HFFc6 (cell line): ENCODE data around the gene TMEM255B. TPM values are rescaled to one million over a fixed set of nuclear protein-coding genes. Genes with fewer than 3 reads are reported as not detected.

Source experiments
- DNase-seq: peaks from one replicate; pipeline ENCODE4 v3.0.0-alpha.2; 2018
- H3K27ac Mint-ChIP-seq: 2 replicates; pipeline ENCODE4 v1.8.0; 2020; ENCODE audit warnings: mild to moderate bottlenecking, mixed read lengths
- H3K27me3 Mint-ChIP-seq: 2 replicates; pipeline ENCODE4 v1.8.0; 2021; ENCODE audit warnings: mild to moderate bottlenecking, moderate library complexity, mixed read lengths; ENCODE audit not compliant: insufficient read depth
- H3K36me3 Mint-ChIP-seq: 2 replicates; pipeline ENCODE4 v1.8.0; 2021; ENCODE audit warnings: low read depth, mixed read lengths
- H3K4me1 Mint-ChIP-seq: 2 replicates; pipeline ENCODE4 v1.8.0; 2020; ENCODE audit warnings: low read depth, mixed read lengths
- H3K4me3 Mint-ChIP-seq: 2 replicates; pipeline ENCODE4 v1.8.0; 2020; ENCODE audit warnings: mild to moderate bottlenecking, moderate library complexity, mixed read lengths
- H3K9me3 Mint-ChIP-seq: 2 replicates; pipeline ENCODE4 v1.8.0; 2020; ENCODE audit warnings: mild to moderate bottlenecking, mixed read lengths
- CTCF ChIP-seq: fragments of 200-600 bp; sonication (generic); IDR thresholded peaks from 2 replicates; pipeline ENCODE4 v1.5.0; 2021; ENCODE audit warnings: antibody characterized with exemption, mild to moderate bottlenecking
- total RNA-seq, 6 experiments: library from RNA; stranded (reverse); fragmentation: NEBNext Ultra II Directional; extraction: Animal tissue kit (Norgen Biotek cat#: 25700); gene quantifications; 2 replicates in 1 of 6; 3 replicates in 5 of 6; pipeline ENCODE4 v1.2.3, GENCODE V29; 2021

Gene TMEM255B
- total RNA-seq, 6 experiments from 2014 or later: 8.2 to 10.3 (median 9.1) TPM

GRCh38 chr13:113746143-113746525, 12.9 kb upstream of the TMEM255B start:
- TF ChIP-seq CTCF: no peak
- Mint-ChIP-seq H3K27ac (no peak overlapping the region), H3K4me3 (no peak overlapping the region), H3K4me1 (0 out of 2 replicates have a peak, but pooled peaks cover 9% of the 10 kb centered on the region), H3K36me3 (peaks cover 7% of the 10 kb centered on the region; the same call in 1 of the 2 replicates), H3K9me3 (peaks cover 10% of the 10 kb centered on the region), H3K27me3 (peaks cover 9% of the 10 kb centered on the region; the same call in 1 of the 2 replicates)
- no peak for DNase-seq

- Mint-ChIP-seq H3K9me3 (peaks cover 13% of the 10 kb centered on the region), H3K36me3 (peaks cover 7% of the 10 kb centered on the region; the same call in 1 of the 2 replicates), H3K4me1 (0 out of 2 replicates have a peak, but pooled peaks cover 9% of the 10 kb centered on the region), H3K27ac (no peak overlapping the region), H3K4me3 (no peak overlapping the region), H3K27me3 (peaks cover 4% of the 10 kb centered on the region; the same call in 1 of the 2 replicates)
- TF ChIP-seq CTCF: no peak
- no peak for DNase-seq
These were observed 12.4 kb upstream of the TMEM255B start for GRCh38 chr13:113746671-113747070.

DNA sequence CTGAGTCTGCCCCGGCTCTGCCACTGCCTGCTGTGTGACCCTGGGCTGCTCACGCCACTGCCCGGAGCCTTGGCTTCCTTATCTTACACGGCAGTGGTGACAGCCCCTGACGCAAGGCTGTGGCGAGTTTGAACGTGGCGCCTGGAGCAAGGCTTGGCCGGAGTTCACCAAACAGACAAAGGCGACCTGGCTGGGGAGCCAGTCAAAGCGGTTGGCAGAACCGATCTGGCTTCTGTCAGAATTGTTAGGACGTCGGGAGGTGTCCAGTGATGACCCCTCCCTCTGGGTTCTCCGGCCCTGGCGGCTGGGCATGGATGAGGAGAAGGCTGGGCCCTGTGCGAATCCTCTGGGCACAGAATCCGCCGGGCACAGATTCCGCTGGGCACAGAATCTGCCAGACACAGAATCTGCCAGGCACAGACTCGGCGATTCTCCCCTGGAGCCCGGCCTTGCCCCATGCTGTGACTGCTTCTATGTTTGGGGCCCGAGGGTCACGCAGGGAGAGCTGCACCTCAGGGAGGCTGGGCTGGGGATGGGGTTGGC, 11.7 kb upstream of the TMEM255B start:
- no peak overlapping the region for H3K4me3 Mint-ChIP-seq
- 0 out of 2 replicates have a peak, but pooled peaks cover 2% of the 10 kb centered on the region for H3K4me1 Mint-ChIP-seq
- no peak for DNase-seq
- peaks cover 7% of the 10 kb centered on the region; the same call in 1 of the 2 replicates for H3K36me3 Mint-ChIP-seq
- 0 out of 2 replicates have a peak, but pooled peaks cover 3% of the 10 kb centered on the region for H3K27me3 Mint-ChIP-seq
- no peak for TF ChIP-seq CTCF
- no peak overlapping the region for H3K27ac Mint-ChIP-seq
- H3K9me3 Mint-ChIP-seq: peaks cover 13% of the 10 kb centered on the region

- H3K27ac Mint-ChIP-seq: no peak overlapping the region
- no peak for DNase-seq
- no peaks in the 10 kb centered on the region for H3K4me1 Mint-ChIP-seq
- peaks cover 20% of the 10 kb centered on the region for H3K9me3 Mint-ChIP-seq
- H3K27me3 Mint-ChIP-seq: peaks cover 3% of the 10 kb centered on the region; the same call in 1 of the 2 replicates
- no peak overlapping the region for H3K4me3 Mint-ChIP-seq
- no peak for TF ChIP-seq CTCF
- H3K36me3 Mint-ChIP-seq: peaks cover 14% of the 10 kb centered on the region
These were observed 10.7 kb upstream of the TMEM255B start for GRCh38 chr13:113748101-113748861.

DNA sequence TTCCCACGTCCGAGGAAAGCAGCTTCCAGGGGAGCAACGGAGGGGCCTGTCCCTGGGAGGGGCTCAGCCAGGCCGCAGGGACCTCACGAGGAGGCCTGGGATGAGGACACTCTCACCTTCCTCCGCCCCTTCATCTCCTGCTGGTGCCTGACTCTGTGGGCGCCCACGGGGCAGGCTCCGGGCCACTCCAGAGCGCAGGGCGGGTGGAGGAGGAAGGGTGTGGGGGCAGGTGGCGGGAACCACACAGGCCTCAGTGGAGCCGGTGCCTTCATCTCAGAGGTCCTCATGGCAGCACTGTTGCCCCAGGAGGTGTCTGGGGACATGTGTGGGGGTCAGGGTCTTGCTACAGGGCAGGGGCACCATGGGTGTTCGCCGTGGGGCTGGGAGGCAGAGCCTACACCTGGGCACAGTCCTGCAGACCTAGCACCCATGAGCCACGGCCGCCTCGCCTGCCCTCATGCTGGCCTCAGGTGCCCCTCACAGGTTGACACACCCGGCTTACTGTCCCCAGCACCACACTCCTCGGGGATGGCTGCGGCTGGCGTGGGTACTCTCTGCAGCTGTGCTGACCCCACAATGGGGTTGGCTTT, 10.1 kb upstream of the TMEM255B start:
- H3K9me3 Mint-ChIP-seq: peaks cover 22% of the 10 kb centered on the region
- TF ChIP-seq CTCF: no peak
- no peak overlapping the region for H3K4me3 Mint-ChIP-seq
- H3K27me3 Mint-ChIP-seq: peaks cover 7% of the 10 kb centered on the region; the same call in 1 of the 2 replicates
- H3K36me3 Mint-ChIP-seq: peaks cover 15% of the 10 kb centered on the region
- no peaks in the 10 kb centered on the region for H3K4me1 Mint-ChIP-seq
- DNase-seq: no peak
- H3K27ac Mint-ChIP-seq: no peak overlapping the region
